GM19023 (cell line): ENCODE results near the gene OOSP3.
"Not testable (repeated sequence)": the region's sequence is repeated elsewhere in the genome, so short reads cannot be mapped to it uniquely, and the experiment has no call there.

Experiments
- ATAC-seq: cut with Tn5 transposase; IDR thresholded peaks from one replicate; pipeline ENCODE4 v1.9.1; 2021; ENCODE audit warnings: mild to moderate bottlenecking, moderate library complexity; ENCODE audit not compliant: unreplicated experiment

Gene OOSP3, protein sequence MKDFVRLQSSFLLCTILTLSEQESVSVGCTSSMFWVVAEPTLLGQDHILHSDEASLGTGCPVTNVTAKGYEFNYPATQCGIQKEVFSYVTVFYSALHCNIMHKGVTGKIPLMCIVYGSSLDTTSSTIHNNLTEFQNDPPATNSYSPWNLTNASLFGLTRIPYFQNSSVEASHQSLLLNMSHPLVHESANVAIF

DNA sequence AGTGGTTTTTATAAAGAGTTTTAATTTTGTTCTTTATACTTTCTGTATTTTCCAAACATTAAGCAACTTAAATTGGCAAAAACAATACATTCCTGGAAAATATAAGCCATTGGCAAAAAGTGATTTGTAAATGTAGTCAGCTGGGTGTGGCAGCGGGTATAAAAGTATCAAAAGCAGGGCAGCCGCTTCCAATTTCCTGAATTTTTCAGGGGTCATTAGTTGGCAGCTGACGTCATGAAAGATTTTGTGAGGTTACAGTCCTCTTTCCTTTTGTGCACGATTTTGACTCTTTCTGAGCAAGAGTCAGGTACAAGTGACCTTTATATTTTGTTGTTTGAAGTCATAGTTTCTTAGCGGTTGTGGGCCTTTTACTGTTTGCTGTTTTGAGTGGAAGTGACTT lies at the start of gene OOSP3:
TSS of gene OOSP3 (plus strand) at position 208 of the 400 bp plus-strand sequence. CDS start at position 235, 27 bp downstream.
- no peak for ATAC-seq

DNA sequence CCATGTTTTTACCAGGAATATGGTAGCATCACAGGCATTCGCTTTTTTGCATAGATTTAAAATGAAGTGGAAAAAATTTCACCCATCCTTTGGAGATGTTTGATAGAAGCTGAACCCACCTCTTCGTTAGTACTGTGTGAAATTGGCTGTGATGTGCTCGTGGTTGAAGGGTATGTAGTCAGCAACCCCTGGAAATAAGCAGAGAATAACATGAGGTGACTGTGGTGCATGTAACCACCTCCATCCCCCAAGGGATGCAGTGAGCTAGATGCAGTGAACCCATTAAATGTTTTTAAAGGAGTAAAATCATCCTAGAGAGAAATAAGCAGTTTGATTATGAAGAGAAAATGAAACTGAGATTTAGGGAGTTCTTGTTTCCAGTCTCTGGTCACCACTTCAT lies 49.2 kb upstream of the OOSP3 start:
- no peak for ATAC-seq

DNA sequence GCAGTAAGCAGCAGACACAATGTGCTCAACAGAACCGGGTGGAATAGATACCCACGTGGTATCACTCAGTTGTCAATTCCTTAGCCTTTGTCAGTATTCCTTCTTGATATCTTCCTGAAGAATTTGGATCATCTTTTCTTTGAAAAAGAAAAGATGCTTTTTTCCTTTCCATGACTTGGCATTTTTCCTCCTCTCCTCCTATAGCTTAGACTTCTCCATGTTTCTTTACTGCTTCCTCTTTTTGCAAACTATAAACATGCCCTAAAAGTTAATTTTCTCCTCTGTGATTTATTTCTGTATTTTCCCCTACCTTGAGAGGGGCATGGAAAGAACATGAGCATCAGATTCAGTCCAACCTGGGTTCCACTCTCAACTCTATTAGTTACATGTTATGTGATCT lies 45.0 kb upstream of the OOSP3 start:
- ATAC-seq, result no peak

DNA sequence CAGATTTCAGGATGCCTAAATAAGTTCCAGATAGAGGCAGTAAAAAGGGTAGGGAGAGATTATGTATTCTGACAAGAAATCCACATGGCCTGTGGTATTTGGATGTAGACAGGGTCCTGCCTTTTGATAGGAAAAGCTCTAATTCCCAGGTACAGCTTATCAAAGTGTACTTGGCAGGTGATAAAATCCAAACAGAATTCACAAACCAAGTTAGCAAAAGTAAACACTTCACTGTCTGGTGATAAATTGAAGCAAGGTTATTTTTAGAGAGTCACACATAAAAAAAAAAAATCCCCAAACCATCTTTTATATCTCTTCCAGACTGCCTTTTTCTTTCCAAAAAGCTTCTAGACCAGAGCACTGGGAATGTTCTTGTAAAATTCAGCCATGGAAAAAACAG lies 39.0 kb upstream of the OOSP3 start:
- no peak for ATAC-seq

DNA sequence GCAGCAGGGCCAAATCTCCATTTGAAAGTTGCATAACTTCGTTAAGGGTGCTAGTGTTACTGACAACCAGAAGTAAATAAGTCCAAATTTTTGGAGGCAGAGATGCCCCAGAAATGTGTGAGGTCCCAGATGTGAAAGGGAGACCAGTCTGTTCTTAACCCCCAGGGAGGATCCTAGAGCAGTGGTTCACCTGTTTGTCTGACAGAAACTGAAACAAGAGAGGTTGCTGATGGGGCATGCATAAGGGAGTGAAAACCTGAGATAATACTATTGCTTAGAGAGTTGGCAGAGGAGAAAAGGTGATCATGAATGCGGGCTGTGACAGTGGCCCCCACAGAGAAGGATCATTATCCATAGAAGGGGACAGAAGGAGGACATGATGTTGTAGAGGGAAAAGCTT lies 37.1 kb upstream of the OOSP3 start:
- ATAC-seq, result no peak

DNA sequence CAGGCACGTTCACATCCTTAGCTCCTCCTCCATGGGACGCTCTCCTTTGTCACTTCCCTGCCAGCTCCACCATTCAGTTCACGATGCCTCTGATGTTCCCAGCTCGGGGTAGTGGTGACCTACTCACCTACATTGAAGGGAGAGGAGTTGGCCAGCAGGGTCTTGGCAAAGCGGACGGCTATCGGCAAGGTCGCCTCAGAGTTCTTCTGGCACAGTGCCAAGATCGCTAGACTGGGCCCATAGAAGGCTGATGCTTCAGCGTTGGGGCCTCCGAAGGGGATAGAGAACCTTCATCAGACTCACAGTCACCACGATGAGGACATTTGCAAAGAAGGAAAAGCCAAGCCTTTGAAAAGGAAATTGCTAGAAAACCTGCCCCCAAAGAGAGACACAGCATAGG lies 36.3 kb upstream of the OOSP3 start:
- ATAC-seq, result no peak

DNA sequence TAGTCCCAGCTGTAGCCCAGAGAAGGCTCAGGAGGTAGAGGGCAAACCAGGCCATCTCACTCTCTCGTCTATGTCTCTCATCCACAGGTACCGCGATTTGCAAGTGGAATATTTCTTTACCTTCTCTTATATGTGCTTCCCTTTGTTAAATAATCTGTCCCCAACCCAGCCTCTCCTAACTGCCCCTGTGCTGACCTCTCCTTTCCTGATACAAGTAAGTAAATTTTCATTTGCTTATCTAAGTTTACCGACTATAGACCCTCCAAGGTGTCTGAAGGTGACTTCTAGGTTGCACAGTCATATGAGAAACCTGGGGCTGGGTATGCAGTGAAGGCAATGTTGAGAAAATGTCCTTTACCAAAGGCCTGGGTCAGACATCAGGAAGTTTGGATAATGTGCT lies 33.2 kb upstream of the OOSP3 start, which contains the start of gene CBLIF:
TSS of gene CBLIF (minus strand) at position 101 of the 400 bp plus-strand sequence. CDS start at position 55, 46 bp downstream.
- no peak for ATAC-seq

DNA sequence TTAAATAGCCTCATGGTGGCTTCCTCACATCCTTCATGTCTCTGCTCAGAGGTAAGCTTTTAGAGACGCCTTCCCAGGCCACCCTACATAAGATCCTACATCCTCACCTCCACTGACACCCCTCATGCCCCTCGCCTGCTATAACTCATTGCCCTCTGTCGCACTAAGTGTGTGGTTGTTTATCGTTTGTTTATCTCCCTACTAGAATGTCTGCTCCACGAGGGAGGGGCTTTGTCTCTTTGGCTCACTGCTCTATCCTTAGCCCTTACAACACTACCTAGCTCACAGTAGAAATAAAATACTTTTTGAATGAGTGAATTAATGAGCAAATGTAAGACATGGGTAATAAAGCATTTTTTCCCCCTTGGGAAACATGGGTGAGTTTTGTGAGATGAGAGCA lies 32.0 kb upstream of the OOSP3 start:
- no peak for ATAC-seq

DNA sequence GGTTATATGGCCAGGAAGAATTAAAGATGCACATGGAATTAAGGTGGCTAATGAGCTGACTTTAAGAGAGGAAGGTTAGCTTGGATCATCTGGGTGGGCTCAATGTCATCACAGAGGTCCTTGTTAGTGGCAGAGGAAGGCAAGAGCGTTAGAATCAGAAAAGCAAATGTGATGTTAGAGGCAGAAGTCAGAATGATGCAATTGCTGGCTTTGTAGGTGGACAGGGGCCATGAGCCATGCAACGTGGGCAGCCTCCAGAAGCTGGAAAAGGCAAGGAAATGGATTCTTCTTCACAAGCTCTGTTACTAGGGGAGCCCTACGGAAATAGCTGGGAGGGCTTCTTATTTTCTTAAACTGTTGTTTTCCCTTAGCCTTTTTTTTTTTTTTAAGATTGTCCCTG lies 31.0 kb upstream of the OOSP3 start:
- no peak for ATAC-seq

DNA sequence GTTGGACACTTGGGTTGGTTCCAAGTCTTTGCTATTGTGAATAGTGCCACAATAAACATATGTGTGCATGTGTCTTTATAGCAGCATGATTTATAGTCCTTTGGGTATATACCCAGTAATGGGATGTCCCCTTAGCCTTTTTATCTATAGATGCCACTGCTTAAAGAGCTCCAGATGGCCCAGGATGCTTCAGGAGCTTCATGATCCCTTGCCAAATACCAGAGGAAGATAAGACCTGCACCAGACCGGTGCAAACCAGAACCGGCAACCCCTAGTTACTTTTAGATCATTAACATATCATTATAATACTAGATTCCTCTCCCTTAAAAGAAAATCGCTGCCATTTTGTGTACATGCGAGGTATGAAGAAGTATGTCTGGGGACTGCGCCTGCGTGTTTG lies 30.1 kb upstream of the OOSP3 start:
- not testable (repeated sequence) for ATAC-seq

DNA sequence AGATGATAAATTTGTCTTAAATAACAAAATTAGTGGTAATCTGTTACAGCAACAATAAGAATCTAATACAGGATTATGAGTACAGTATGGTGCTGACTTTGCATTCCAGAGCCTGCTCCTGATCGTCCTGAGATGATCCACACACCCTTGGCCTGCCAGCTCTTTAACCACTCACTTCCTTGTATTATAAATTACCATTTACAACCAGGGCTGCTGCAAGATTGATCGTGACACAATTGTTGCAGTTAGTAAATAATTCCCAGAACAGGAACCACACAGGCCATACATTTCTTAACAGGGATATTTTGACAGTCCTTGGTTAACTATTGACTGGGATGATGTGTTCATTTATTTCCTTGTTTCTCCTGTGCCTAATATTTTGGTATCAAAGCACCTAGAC lies 29.5 kb upstream of the OOSP3 start:
- ATAC-seq, result no peak

DNA sequence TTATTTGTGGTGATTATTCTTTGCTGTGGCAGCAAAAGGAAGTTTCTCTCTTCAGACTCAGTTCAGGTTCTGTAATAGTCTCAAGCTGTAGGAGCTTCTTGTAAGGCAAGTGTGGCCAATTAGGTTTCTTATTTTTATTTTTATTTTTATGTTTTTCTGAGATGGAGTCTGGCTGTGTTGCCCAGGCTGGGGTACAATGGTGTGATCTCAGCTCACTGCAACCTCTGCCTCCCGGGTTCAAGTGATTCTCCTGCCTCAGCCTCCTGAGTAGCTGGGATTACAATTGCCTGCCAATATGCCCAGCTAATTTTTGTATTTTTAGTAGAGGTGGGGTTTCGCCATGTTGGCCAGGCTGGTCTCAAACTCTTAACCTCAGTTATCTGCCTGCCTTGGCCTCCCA lies 29.0 kb upstream of the OOSP3 start:
- ATAC-seq, result not testable (repeated sequence)

DNA sequence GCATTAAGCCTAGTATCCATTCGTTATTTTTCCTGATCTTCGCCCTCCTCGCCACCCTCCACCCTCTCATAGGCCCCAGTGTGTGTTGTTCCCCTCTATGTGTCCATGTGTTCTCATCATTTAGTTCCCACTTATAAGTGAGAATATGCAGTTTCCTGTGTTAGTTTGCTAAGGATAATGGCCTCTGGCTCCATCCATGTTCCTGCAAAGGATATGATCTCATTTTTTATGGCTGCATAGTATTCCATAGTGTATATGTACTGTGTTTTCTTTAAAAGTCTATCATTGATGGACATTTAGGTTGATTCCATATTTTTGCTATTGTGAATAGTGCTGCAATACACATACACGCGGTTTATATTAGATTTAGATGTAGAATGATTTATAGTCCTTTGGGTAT lies 27.2 kb upstream of the OOSP3 start:
- not testable (repeated sequence) for ATAC-seq

DNA sequence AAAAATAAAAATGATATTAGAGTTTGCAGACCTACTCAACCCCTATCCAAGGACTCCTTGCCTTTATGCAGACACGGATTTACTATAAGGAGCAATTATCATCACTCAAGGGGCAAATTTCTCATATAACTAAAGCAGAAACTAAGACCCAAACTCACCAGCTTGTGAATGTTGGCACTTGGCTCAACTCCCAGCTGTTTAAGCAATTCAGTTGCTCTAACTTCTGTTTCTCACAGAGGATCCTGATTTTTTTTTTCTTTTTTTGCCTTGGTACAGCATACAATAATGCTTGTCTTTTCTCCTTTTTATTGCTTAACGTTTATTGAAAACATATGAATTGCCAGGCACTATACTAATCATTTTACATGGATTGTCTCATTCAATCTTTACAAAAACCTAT lies 23.7 kb upstream of the OOSP3 start:
- no peak for ATAC-seq

DNA sequence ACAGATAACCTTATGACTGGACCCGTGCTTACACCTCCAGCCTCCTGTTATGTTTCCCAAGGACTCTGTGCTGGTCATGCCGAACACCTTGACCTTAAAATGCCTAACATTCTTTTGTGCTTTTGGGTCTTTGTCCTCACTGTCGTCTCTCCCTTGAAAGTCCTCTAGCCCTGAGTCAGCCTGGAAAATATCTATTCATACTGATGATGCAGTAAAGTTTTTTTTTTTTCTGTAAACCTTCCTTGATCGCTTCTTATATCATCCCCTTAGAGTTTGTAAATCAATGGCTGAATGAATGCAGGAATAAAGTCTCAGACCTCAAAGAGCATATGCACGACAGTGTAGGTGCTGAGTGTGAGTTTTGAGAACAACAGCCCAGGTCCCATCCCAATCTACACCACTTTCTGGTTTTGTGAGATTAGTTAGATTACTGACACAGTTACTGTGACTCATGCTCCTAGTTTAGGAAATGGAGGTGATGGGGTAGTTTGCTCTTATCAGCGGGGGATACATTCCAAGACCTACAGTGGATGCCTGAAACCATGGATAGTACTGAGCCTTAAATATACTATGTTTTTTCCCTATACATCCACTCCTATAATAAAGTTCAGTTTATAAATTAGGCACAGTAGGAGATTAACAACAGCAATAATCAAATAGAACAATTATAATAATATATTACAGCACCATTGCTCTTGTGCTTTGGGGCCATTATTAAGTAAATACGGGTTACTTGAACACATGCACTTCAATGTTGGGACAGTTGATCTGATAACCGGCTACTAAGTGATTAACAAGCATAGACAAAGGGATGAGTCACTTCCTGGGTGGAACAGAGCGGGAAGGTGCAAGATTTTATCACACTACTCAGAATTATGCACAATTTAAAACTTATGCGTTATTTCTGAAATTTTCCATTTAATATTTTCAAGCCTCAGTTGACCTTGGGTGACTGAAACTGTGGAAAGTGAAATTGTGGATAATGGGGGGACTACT lies 20.8 kb upstream of the OOSP3 start:
- no peak for ATAC-seq

DNA sequence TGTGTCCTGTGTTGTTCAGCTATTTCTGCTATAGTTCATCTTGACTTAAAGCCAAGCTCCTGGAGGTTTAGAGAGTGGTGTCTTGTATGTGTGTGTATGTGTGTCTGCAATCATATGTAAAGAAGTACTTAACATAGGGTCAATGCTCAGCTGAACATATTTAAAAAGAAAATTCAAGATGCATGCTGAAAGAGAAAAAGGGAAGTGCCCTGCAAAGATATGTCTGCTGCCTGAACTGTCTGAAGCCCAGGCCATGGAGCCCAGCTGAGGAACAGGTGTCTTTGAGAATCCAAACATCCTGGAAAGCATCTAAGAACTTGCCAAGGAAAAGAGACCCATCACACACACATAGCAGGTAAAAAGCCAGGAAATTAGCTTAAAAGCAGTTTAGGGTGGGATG lies 18.9 kb upstream of the OOSP3 start:
- ATAC-seq, result no peak

DNA sequence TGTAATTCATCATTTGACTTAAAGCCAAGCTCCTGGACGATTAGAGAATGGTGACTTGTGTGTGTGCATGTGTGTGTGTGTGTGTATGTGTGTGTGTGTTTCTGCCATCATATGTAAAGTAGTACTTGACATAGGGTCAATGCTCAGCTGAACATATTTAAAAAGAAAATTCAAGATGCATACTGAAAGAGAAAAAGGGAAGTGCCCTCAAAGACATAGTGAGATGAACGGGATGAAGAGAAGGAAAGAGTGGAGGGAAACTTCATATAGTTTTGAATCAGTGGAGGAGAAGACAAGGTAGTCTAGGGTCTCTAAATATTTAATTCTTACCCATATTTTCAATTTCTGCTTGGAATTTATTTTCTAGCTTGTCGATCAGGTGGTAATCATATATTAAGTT lies 16.3 kb upstream of the OOSP3 start:
- no peak for ATAC-seq

DNA sequence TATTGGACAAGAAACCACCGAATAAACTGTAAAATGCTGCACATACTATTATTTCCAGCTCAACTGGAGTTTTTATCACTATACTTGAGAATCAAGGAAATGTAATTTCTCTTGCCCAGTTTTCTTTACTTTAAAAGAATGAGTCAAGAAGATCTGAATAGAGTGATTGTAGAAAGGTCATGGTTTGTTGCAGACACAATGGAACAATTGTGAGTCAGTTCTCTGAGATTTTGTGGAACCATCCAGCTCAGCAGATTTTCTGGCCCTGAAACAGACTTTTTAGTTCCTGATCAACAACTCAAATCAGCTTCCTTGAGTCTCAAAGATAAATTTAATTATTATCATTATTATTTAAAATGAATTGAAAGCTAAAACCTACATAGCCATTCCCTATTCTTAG lies 13.6 kb upstream of the OOSP3 start:
- ATAC-seq, result no peak

DNA sequence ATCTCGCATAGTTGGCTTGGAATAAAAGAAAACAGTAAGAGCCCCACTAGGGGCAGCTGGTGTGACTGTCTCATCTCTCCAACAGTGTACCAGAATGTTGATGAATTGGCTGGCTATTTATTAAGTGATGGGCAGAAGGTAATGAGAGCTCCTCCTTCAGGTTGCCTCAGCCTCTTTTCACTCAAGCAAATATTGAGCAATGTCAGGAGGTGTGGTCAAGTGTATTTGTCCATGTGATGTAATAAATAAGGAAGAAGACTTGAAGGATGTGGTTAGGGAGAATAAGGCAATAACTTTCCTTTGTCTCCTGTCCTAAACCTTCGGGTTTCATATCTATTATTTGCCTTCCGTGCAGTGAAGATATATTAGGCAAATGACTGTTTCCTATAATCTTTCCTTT lies 12.2 kb upstream of the OOSP3 start, which contains the start of gene TCN1:
TSS of gene TCN1 (minus strand) at position 91 of the 400 bp plus-strand sequence. CDS start at position 74, 17 bp downstream.
- no peak for ATAC-seq

DNA sequence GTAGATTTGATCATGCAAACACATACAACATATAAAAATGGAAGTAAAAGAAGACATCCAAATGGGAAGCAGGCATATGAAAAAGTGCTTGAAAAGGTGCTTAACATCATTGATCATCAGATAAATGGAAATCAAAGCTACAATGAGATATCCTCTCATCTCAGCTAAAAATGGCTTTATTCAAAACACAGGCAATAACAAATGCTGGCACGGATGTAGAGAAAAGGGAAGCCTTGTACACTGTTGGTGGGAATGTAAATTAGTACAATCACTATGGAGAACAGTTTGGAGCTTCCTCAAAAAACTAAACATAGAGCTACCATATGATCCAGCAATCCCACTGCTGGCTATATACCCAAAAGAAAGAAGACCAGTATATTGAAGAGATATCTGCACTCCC lies 11.7 kb upstream of the OOSP3 start:
- no peak for ATAC-seq

DNA sequence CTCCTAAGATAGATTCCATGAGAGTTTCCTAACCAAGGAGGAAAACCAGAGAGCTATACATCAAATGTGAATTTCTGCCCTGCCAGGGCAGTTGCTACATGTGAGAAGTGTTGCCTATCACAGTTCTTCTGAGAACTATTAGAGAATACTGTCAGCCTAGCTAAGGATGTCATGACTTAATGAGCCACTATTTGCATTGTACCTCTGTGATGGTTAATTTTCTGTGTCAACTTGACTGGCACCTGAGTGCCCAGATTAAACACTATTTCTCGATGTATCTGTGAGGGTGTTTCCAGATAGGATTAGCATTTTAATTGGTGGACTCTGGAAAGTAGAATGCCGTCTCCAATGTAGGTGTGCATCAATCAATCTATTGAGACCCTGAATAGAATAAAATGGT lies 10.6 kb upstream of the OOSP3 start:
- no peak for ATAC-seq

DNA sequence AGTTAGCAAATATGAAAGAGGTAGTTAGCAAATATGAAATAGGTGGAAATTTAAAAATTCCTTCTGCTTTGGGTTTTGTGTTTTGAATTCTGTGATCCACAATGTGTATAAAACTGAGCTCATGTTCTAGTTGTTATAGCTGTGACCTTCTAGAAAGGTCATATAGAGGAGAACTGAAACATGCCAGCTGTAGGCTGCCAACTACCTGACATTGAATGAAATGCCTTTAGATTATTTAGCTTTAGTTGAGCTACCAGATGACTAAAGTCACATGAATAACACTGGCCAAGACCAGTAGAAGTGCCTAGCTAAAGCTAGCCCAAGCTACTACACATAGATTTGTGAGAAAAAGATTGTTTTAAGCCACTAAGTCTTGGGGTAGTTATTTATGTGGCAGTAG lies 6.5 kb upstream of the OOSP3 start:
- ATAC-seq, result no peak
